ENCODE results near the gene HBEGF. TPM values are rescaled to one million over a fixed set of nuclear protein-coding genes. Genes with fewer than 3 reads are reported as not detected.

The HBEGF gene
- total RNA-seq, 4 donors from 2014 or later: 4.7 to 17.4 (median 6.6) TPM

DNA sequence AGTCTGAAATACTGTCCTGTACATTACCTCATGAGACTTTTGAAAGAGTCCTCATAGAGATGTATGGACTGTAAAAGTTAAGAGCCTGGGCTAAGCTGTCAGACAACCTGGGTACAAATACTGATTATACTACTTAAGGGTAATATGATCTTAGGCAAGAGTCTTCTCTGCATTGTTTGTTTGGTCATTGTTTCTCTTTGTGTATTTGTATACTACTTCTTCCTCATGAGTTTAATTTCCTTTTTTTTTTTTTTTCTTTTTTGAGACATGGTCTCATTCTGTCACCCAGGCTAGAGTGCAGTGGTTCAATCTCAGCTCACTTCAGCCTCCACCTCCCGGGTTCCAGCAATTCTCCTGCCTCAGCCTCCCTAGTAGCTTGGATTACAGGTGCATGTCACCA is 40.9 kb downstream of the HBEGF start:
- Histone ChIP-seq H3K4me1 (peaks cover 5 to 28% (median 8%) of the 10 kb centered on the region in 3 donors), H3K27ac (no peak overlapping the region), H3K9me3 (no peaks in the 10 kb centered on the region), H3K36me3 (peaks cover 0 to under 1% of the 10 kb centered on the region in 2 donors), H3K4me3 (no peak overlapping the region), H3K27me3 (no peaks in the 10 kb centered on the region)
- 80% methylated on average over 1 of the region's 1 CpG; no CpG with 5 or more reads in 1 of the 2 donors for whole genome bisulfite sequencing, 2 donors (ENCODE audit: low coverage in 1 of 2)
- ATAC-seq: no peak
- TF ChIP-seq POLR2AphosphoS5 (IDR thresholded peaks at IDR 0.05) (no peak), POLR2A (IDR thresholded peaks at IDR 0.05) (no peak)

DNA sequence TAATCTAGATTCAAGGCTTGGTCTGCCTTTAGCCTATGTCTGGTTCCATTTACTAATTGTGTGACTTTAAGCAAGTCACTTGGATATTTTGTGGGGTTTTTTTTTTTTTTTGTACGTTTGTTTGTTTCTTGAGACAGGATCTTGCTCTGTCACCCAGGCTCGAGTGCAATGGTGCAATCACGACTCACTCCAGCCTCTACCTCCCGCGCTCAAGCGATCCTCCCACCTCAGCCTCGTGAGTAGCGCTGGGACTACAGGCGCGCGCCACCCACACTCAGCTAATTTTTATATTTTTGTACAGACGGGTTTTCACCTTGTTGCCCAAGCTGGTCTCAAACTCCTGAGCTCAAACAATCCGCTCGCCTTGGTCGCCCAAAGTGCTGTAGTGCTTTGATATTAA is 42.4 kb downstream of the HBEGF start:
- TF ChIP-seq POLR2AphosphoS5 (IDR thresholded peaks at IDR 0.05) (no peak), EP300 (IDR thresholded peaks at IDR 0.05) (no peak), POLR2A (IDR thresholded peaks at IDR 0.05) (no peak)
- TF ChIP-seq, protein P1, sequence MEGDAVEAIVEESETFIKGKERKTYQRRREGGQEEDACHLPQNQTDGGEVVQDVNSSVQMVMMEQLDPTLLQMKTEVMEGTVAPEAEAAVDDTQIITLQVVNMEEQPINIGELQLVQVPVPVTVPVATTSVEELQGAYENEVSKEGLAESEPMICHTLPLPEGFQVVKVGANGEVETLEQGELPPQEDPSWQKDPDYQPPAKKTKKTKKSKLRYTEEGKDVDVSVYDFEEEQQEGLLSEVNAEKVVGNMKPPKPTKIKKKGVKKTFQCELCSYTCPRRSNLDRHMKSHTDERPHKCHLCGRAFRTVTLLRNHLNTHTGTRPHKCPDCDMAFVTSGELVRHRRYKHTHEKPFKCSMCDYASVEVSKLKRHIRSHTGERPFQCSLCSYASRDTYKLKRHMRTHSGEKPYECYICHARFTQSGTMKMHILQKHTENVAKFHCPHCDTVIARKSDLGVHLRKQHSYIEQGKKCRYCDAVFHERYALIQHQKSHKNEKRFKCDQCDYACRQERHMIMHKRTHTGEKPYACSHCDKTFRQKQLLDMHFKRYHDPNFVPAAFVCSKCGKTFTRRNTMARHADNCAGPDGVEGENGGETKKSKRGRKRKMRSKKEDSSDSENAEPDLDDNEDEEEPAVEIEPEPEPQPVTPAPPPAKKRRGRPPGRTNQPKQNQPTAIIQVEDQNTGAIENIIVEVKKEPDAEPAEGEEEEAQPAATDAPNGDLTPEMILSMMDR (IDR thresholded peaks at IDR 0.05): no peak
- Histone ChIP-seq H3K9me3 (no peaks in the 10 kb centered on the region), H3K27ac (no peak overlapping the region), H3K36me3 (peaks cover 0 to 15% of the 10 kb centered on the region in 2 donors), H3K4me1 (peaks cover 5 to 41% (median 8%) of the 10 kb centered on the region in 3 donors), H3K4me3 (no peak overlapping the region), H3K27me3 (no peaks in the 10 kb centered on the region)
- 11 to 96% methylated on average over 1 to 14 of the region's 15 CpGs for WGBS, 2 donors (ENCODE audit: low coverage in 1 of 2)
- no peak for ATAC-seq

DNA sequence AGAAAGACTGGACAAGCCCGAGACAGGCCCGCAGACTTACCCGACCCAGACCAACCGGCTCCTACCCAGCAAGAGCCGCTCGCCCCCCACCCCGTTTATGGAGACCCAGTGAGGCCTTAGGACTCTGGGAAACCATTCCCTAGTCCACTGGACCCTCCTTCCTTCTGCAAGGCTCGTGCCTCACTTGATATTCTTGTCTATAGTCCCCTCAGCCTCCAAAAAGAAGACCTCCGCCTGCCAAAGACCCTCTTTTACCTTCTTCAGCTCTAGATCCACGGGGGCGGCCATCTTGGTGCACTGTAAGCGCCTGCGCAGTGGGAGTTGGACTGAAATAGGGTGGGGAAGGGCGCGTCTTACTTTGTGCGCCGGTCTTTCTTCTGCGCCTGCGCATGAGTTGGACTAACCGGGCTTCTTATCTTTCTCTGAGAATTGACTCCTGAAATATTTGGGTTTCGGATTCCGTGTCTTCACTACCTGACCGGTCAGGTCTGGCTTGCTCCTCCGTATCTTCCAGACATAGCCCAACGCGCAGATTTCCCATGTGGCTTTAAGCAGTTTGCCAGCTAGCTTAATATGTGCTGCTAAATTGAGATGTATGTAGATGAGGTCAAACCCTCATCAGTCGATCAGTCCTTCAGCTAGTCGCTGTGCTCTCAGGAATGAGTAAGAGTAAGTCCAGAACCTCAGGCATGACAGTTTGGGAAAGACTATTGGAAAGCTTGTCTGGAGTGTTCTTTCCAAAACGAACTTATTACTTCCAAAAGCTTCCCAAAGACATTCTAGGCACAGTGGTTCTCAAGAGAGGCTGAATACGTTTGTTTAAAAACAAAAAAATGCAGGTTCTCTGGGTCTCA is 43.4 kb downstream of the HBEGF start, which contains the start of gene PFDN1:
TSS of gene PFDN1 (minus strand) at position 316 of the 854 bp plus-strand sequence. CDS start at position 288, 28 bp downstream.
- peak; percentile 97 for ATAC-seq
- no peaks in the 10 kb centered on the region for H3K27me3 ChIP-seq
- H3K4me1 ChIP-seq: peaks cover 5 to 50% (median 8%) of the 10 kb centered on the region in 3 donors
- no peaks in the 10 kb centered on the region for H3K9me3 ChIP-seq
- peak within 1 kb of the TSS; percentile 70 to 100 for H3K4me3 ChIP-seq
- TF ChIP-seq POLR2AphosphoS5 (IDR thresholded peaks at IDR 0.05) (no peak), EP300 (IDR thresholded peaks at IDR 0.05) (no peak), POLR2A (IDR thresholded peaks at IDR 0.05) (peak in 1 of 2 donors; percentile 26)
- TF ChIP-seq, protein P1 (IDR thresholded peaks at IDR 0.05): no peak
- H3K36me3 ChIP-seq: peaks cover 0 to 21% of the 10 kb centered on the region in 2 donors
- WGBS, 2 donors (ENCODE audit: low coverage in 1 of 2): 0% methylated on average over 4 to 28 of the region's 30 CpGs
- H3K27ac ChIP-seq: peak within 1 kb of the TSS; percentile 81 to 92 (median 88)

DNA sequence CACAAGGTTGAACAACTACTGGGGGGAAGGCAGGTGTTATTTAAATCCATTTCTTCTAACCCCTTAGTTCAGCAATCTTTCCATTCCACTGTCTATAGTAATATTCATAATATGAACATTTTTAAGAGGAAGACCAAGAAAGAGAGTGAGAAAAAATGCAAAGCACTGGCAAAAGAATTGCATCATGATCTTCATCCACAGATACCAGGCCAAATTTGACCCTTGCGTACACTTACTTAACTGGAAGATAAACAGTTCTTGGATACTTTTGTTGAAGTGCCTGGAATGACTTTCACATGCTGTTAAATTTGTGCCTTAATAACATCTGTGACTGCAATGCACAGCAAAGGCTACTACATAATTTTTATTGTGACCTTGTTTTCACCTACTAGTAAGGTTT is 45.3 kb downstream of the HBEGF start:
- WGBS, 2 donors (ENCODE audit: low coverage in 1 of 2): 71 to 90% methylated on average over 1 of the region's 1 CpG
- peaks cover 5 to 69% (median 15%) of the 10 kb centered on the region in 3 donors for H3K4me1 ChIP-seq

DNA sequence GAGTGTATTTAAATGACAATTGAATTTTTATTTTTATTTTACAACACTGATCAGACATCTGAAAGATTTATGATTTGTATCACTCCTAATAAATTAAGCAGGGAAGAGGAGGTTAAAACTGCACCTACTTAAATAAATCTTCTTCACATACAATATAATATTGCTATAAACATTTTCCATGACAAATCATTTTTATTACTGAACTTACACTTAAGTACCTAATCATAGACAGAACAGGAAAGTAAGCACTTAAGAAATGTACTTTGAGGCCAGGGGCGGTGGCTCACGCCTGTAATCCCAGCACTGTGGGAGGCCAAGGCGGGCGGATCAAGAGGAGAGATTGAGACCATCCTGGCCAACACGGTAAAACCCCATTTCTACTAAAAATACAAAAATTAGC is 47.3 kb downstream of the HBEGF start:
- Histone ChIP-seq H3K27me3 (no peaks in the 10 kb centered on the region), H3K9me3 (no peaks in the 10 kb centered on the region), H3K4me3 (no peak overlapping the region), H3K4me1 (peaks cover 13 to 90% (median 19%) of the 10 kb centered on the region in 3 donors), H3K27ac (peak overlapping the region in 3 of 4 donors; percentile 7 to 65 (median 61)), H3K36me3 (peaks cover 0 to 21% of the 10 kb centered on the region in 2 donors)
- 80 to 92% methylated on average over 1 to 5 of the region's 5 CpGs for WGBS, 2 donors (ENCODE audit: low coverage in 1 of 2)
- ATAC-seq: no peak
- TF ChIP-seq POLR2A (IDR thresholded peaks at IDR 0.05) (no peak), POLR2AphosphoS5 (IDR thresholded peaks at IDR 0.05) (no peak), EP300 (IDR thresholded peaks at IDR 0.05) (no peak)
- TF ChIP-seq, protein P1 (IDR thresholded peaks at IDR 0.05): no peak

More for the DNA sequence above, 45.3 kb downstream of the HBEGF start:
- H3K36me3 ChIP-seq: peaks cover 0 to 21% of the 10 kb centered on the region in 2 donors
- no peak for ATAC-seq
- H3K4me3 ChIP-seq: no peak overlapping the region
- no peaks in the 10 kb centered on the region for H3K27me3 ChIP-seq
- no peak for TF ChIP-seq EP300 (IDR thresholded peaks at IDR 0.05)
- no peak for TF ChIP-seq POLR2AphosphoS5 (IDR thresholded peaks at IDR 0.05)
- TF ChIP-seq, protein P1 (IDR thresholded peaks at IDR 0.05): no peak
- no peak for TF ChIP-seq POLR2A (IDR thresholded peaks at IDR 0.05)
- H3K9me3 ChIP-seq: no peaks in the 10 kb centered on the region
- no peak overlapping the region for H3K27ac ChIP-seq
